OCI-LY3 (cell line): Measurements from ENCODE around the gene ARHGAP18.

Source experiments
- CTCF ChIP-seq: fragments of 200-600, 300-600 bp; sonication (generic); IDR thresholded peaks from 2 replicates; pipeline ENCODE4 v1.5.1; 2014; ENCODE audit warnings: antibody characterized with exemption, low read length, low read depth
- EZH2phosphoT487 ChIP-seq: fragments of 200-600 bp; shearing (Covaris generic); IDR thresholded peaks from 2 replicates; pipeline ENCODE4 v1.6.1; 2018; ENCODE audit warnings: antibody characterized with exemption, mixed run types, low read depth

- TF ChIP-seq EZH2phosphoT487 (no peak), CTCF (no peak)
These were observed 158.5 kb downstream of the ARHGAP18 start for GRCh38 chr6:129551486-129551885.
